ENCODE data around the gene GIT2. TPM values are rescaled to one million over a fixed set of nuclear protein-coding genes. Genes with fewer than 3 reads are reported as not detected.

The GIT2 gene
- total RNA-seq, 1 donor: 50.8 TPM

DNA sequence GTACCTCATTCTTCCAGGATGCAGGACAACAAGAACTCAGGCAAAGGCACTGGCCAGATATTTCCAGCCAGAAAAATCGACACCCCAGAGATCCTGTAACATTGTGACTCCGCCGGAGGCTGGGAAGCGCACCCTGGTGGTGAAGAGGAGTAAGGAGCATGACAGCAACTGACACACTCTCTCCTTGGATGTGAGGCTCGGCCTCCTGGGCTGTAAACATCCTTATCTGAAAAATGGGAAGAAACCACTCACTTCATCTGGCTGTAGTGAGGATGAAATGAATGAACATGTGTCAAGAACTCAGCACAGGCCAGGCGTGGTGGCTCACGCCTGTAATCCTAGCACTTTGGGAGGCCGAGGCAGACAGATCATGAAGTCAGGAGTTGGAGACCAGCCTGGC, 68.5 kb downstream of the GIT2 start:
- TF ChIP-seq, protein P1, sequence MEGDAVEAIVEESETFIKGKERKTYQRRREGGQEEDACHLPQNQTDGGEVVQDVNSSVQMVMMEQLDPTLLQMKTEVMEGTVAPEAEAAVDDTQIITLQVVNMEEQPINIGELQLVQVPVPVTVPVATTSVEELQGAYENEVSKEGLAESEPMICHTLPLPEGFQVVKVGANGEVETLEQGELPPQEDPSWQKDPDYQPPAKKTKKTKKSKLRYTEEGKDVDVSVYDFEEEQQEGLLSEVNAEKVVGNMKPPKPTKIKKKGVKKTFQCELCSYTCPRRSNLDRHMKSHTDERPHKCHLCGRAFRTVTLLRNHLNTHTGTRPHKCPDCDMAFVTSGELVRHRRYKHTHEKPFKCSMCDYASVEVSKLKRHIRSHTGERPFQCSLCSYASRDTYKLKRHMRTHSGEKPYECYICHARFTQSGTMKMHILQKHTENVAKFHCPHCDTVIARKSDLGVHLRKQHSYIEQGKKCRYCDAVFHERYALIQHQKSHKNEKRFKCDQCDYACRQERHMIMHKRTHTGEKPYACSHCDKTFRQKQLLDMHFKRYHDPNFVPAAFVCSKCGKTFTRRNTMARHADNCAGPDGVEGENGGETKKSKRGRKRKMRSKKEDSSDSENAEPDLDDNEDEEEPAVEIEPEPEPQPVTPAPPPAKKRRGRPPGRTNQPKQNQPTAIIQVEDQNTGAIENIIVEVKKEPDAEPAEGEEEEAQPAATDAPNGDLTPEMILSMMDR (IDR thresholded peaks at IDR 0.05; ENCODE audit: insufficient read depth, low read length): peak; percentile 83
- no peak overlapping the region for H3K4me3 ChIP-seq (ENCODE audit: low read depth, low read length)
- DNase-seq (ENCODE audit: low read depth): peak; percentile 51

GRCh38 chr12:109926488-109927210, 69.5 kb downstream of the GIT2 start:
- TF ChIP-seq, protein P1 (IDR thresholded peaks at IDR 0.05; ENCODE audit: insufficient read depth, low read length): no peak
- no peak for DNase-seq (ENCODE audit: low read depth)
- no peak overlapping the region for H3K4me3 ChIP-seq (ENCODE audit: low read depth, low read length)

DNA sequence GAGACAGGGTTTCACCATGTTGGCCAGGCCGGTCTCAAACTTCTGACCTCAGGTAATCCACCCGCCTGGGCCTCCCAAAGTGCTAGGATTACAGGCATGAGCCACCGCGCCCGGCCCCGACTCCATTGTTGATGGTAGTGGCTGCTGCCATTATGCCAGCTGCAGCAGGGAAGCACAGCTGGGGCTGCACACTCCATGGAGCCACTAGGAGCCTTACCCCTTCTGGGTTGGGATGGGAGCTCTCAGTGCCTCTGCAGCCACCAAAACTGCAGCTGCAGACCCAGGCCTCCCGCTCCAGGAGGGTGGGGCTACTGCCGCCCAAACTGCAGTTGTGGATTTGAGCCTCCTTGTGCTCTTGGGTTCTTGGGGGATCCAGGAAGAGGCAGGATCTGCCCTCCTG, 70.2 kb downstream of the GIT2 start:
- no peak overlapping the region for H3K4me3 ChIP-seq (ENCODE audit: low read depth, low read length)
- no peak for DNase-seq (ENCODE audit: low read depth)
- TF ChIP-seq, protein P1 (IDR thresholded peaks at IDR 0.05; ENCODE audit: insufficient read depth, low read length): no peak

GRCh38 chr12:109925185-109925840, 70.9 kb downstream of the GIT2 start:
- TF ChIP-seq, protein P1 (IDR thresholded peaks at IDR 0.05; ENCODE audit: insufficient read depth, low read length): no peak
- no peak overlapping the region for H3K4me3 ChIP-seq (ENCODE audit: low read depth, low read length)
- DNase-seq (ENCODE audit: low read depth): no peak

DNA sequence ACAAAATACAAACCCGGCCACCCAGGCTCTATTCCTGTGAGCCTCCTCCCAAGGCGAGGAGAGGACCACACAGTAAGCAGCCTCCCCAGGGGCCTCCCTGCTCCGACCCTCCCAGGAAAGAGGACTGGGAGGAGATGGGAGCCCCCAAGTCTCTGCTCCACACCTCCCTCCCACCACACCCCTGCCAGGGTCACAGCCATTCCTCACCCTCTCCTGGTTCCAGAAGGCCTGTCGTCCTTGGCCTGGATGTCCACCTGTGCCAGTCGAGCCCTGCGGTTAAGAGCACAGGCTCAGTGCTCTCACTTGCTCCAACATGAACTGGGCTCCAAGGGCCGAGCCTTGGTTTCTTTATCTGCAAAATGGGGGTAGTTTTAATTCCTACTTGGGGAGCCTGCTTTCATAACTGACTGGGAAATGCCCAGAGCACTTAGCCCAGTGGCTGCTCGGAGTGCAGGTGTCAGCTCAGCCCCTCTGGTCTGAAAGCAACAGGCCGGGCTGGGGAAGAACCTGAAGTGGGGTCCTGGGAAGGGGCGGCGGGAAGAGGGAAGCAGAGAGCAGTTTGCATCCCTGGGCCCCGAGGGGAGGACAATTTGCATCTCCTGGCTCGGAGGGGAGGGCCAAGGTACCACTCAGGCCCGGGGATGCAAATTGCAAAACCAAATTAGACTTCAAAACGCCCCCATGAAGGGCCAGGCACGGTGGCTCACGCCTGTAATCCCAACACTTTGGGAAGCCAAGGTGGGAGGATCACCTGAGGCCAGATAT, 72.5 kb downstream of the GIT2 start:
- TF ChIP-seq, protein P1 (IDR thresholded peaks at IDR 0.05; ENCODE audit: insufficient read depth, low read length): no peak
- DNase-seq (ENCODE audit: low read depth): no peak
- H3K4me3 ChIP-seq (ENCODE audit: low read depth, low read length): no peak overlapping the region

DNA sequence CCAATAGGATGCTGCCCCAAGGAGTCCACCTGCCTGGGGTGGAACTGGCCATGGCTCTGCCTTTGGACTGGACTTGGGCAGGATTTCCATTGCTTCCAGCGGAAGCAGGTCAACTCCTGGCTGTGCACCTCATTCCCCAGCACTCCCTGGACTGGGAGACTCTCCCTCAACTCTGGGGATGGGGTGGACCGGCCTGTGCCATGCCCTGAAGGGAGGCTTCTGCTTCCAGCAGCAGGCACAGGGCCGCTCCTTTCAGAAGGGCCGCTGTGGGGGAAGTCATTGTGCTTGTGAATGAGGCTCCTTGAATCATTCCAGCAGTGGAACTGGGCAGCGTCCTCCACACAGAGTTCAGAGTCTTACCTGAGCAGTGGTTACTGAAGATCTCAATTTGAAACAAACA, 73.1 kb downstream of the GIT2 start:
- no peak for DNase-seq (ENCODE audit: low read depth)
- H3K4me3 ChIP-seq (ENCODE audit: low read depth, low read length): no peak overlapping the region
- TF ChIP-seq, protein P1 (IDR thresholded peaks at IDR 0.05; ENCODE audit: insufficient read depth, low read length): no peak

Measured in fibroblast of the aortic adventitia (primary cell).